GM21515 (cell line): Measurements from ENCODE around the gene AHI1.

Experiments used
- ATAC-seq: cut with Tn5 transposase; IDR thresholded peaks from one replicate; pipeline ENCODE4 v1.9.1; 2021; ENCODE audit not compliant: unreplicated experiment

Gene AHI1

GRCh38 chr6:135304883-135305282 is 192.7 kb downstream of the AHI1 start:
- ATAC-seq = no peak

- ATAC-seq = no peak
Observed at GRCh38 chr6:135301304-135301703, 196.2 kb downstream of the AHI1 start.

GRCh38 chr6:135300576-135300975 is 197.0 kb downstream of the AHI1 start:
- no peak for ATAC-seq

- no peak for ATAC-seq
Observed at GRCh38 chr6:135299256-135299655, 198.3 kb downstream of the AHI1 start.

GRCh38 chr6:135298455-135298854 is 199.1 kb downstream of the AHI1 start:
- no peak for ATAC-seq

- ATAC-seq = no peak
Observed at GRCh38 chr6:135296715-135297114, 200.8 kb downstream of the AHI1 start.

GRCh38 chr6:135295085-135295484 is 202.5 kb downstream of the AHI1 start:
- ATAC-seq = no peak

- ATAC-seq = no peak
Observed at GRCh38 chr6:135291288-135292076, 206.1 kb downstream of the AHI1 start.

GRCh38 chr6:135289816-135290215 is 207.7 kb downstream of the AHI1 start:
- ATAC-seq = no peak

- ATAC-seq = no peak
Observed at GRCh38 chr6:135286962-135287538, 210.5 kb downstream of the AHI1 start.

- no peak for ATAC-seq
Observed at GRCh38 chr6:135285165-135285564, 212.4 kb downstream of the AHI1 start.

GRCh38 chr6:135283926-135284325 is 213.6 kb downstream of the AHI1 start:
- no peak for ATAC-seq

- no peak for ATAC-seq
Observed at GRCh38 chr6:135282395-135282794, 215.1 kb downstream of the AHI1 start.

GRCh38 chr6:135281964-135282363 is 215.6 kb downstream of the AHI1 start:
- no peak for ATAC-seq

- no peak for ATAC-seq
Observed at GRCh38 chr6:135281227-135281626, 216.3 kb downstream of the AHI1 start.

GRCh38 chr6:135280375-135281136 is 217.0 kb downstream of the AHI1 start:
- ATAC-seq = no peak

GRCh38 chr6:135277422-135277821 is 220.1 kb downstream of the AHI1 start:
- ATAC-seq = no peak

GRCh38 chr6:135274561-135275293 is 222.8 kb downstream of the AHI1 start:
- ATAC-seq = peak; percentile 58

- ATAC-seq = no peak
Observed at GRCh38 chr6:135271626-135272025, 225.9 kb downstream of the AHI1 start.

GRCh38 chr6:135270676-135271536 is 226.6 kb downstream of the AHI1 start:
- ATAC-seq = no peak
